Measurements from ENCODE around the gene C2orf42.

DNA sequence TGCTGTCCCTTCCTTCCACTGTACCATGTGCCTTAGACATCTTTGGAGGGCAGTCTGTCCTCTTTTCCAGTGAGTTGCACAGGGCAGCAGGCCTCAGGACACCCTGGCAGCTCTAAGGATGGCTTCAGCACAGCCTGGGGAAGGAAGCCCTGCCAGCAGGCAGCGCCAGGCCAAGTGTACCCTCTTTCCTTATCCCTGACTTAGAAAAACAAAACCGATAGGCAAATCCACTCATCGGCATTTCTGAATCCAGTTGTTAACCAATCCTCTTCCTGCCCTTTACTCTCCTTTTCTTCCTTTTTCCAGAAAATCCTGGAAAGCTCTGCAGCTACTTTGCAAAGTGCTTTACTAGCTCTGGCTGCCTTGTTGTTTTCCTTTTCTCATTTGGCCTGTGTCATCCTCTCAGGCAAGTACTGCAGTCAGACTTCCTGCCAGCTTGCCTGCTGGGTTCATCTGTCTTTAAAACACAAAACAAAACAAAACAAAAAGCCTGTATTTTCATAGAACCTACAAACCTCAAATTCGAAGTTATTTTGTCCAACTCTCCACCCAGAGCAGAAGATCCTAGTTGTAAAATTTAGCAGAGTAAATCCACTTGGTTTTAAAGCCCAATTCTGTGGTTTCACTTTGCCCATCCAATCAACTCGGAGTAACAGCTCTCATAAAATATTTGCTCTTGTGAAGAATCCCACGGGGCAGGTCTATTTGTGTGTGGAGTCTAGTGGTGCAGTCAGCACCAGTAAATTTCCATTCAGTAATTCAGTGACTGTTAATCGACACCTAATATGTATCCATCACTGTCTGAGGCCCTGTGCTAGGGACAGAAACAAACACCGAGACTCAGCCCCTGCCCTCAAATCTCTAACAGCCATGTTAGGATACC, 58.3 kb downstream of the C2orf42 start:
- TF ChIP-seq, protein P1, sequence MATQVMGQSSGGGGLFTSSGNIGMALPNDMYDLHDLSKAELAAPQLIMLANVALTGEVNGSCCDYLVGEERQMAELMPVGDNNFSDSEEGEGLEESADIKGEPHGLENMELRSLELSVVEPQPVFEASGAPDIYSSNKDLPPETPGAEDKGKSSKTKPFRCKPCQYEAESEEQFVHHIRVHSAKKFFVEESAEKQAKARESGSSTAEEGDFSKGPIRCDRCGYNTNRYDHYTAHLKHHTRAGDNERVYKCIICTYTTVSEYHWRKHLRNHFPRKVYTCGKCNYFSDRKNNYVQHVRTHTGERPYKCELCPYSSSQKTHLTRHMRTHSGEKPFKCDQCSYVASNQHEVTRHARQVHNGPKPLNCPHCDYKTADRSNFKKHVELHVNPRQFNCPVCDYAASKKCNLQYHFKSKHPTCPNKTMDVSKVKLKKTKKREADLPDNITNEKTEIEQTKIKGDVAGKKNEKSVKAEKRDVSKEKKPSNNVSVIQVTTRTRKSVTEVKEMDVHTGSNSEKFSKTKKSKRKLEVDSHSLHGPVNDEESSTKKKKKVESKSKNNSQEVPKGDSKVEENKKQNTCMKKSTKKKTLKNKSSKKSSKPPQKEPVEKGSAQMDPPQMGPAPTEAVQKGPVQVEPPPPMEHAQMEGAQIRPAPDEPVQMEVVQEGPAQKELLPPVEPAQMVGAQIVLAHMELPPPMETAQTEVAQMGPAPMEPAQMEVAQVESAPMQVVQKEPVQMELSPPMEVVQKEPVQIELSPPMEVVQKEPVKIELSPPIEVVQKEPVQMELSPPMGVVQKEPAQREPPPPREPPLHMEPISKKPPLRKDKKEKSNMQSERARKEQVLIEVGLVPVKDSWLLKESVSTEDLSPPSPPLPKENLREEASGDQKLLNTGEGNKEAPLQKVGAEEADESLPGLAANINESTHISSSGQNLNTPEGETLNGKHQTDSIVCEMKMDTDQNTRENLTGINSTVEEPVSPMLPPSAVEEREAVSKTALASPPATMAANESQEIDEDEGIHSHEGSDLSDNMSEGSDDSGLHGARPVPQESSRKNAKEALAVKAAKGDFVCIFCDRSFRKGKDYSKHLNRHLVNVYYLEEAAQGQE (IDR thresholded peaks at IDR 0.05; ENCODE audit: low read depth): no peak
- TF ChIP-seq CEBPB (IDR thresholded peaks at IDR 0.05) (no peak), RAD21 (IDR thresholded peaks at IDR 0.05; ENCODE audit: low read depth) (no peak), TCF12 (IDR thresholded peaks at IDR 0.05; ENCODE audit: low read depth) (no peak), YY1 (IDR thresholded peaks at IDR 0.05; ENCODE audit: low read depth) (no peak), TAF1 (IDR thresholded peaks at IDR 0.05; ENCODE audit: low read depth) (no peak)
- TF ChIP-seq, protein P2, sequence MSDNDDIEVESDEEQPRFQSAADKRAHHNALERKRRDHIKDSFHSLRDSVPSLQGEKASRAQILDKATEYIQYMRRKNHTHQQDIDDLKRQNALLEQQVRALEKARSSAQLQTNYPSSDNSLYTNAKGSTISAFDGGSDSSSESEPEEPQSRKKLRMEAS (IDR thresholded peaks at IDR 0.05): no peak
